H9 (cell line): Measurements from ENCODE around the gene TMEM9. TPM values are rescaled to one million over a fixed set of nuclear protein-coding genes. Genes with fewer than 3 reads are reported as not detected.
A peak's percentile ranks its signal among the peaks of the same experiment; 100 is the strongest.

Source experiments
- DNase-seq: peaks from one replicate; pipeline ENCODE4 v3.0.0-alpha.2; 2017
- H2AFZ ChIP-seq: one replicate; pipeline ENCODE4 v1.6.1; 2013; ENCODE audit warnings: mild to moderate bottlenecking, low read length, control low read depth, moderate library complexity
- H2AK5ac ChIP-seq: 2 replicates; pipeline ENCODE4 v1.6.1; 2013; ENCODE audit warnings: low read length, control low read depth, mixed read lengths; ENCODE audit not compliant: insufficient read length
- H2BK120ac ChIP-seq: one replicate; pipeline ENCODE4 v1.6.1; 2013; ENCODE audit warnings: low read depth, mild to moderate bottlenecking, low read length, control low read depth, inconsistent platforms; ENCODE audit not compliant: poor library complexity, severe bottlenecking
- H2BK12ac ChIP-seq: 2 replicates; pipeline ENCODE4 v1.6.1; 2013; ENCODE audit warnings: low read length, control low read depth, mixed read lengths, low read depth; ENCODE audit not compliant: insufficient read length
- H2BK15ac ChIP-seq: 2 replicates; pipeline ENCODE4 v1.6.1; 2013; ENCODE audit warnings: low read depth, low read length, control low read depth
- H2BK20ac ChIP-seq: one replicate; pipeline ENCODE4 v1.6.1; 2013; ENCODE audit warnings: low read depth, mild to moderate bottlenecking, low read length, control low read depth, inconsistent platforms; ENCODE audit not compliant: poor library complexity, severe bottlenecking
- H2BK5ac ChIP-seq: 2 replicates; pipeline ENCODE4 v1.6.1; 2013; ENCODE audit warnings: low read length, control low read depth, mixed read lengths; ENCODE audit not compliant: insufficient read length
- H3K14ac ChIP-seq: 2 replicates; pipeline ENCODE4 v1.6.1; 2013; ENCODE audit warnings: low read length, control low read depth; ENCODE audit not compliant: insufficient read depth
- H3K18ac ChIP-seq: 2 replicates; pipeline ENCODE4 v1.6.1; 2013; ENCODE audit warnings: low read depth, mild to moderate bottlenecking, mixed read lengths, low read length, control low read depth; ENCODE audit not compliant: insufficient read length
- H3K23ac ChIP-seq: 2 replicates; pipeline ENCODE4 v1.6.1; 2013; ENCODE audit warnings: low read length, control low read depth, mixed read lengths, low read depth; ENCODE audit not compliant: insufficient read length
- H3K23me2 ChIP-seq: 2 replicates; pipeline ENCODE4 v1.6.1; 2013; ENCODE audit warnings: low read depth, mild to moderate bottlenecking, mixed read lengths, low read length, control low read depth; ENCODE audit not compliant: insufficient read length, poor library complexity, severe bottlenecking
- H3K27ac ChIP-seq: 2 replicates; pipeline ENCODE4 v1.5.1; 2013; ENCODE audit warnings: low read length, control low read depth, mixed read lengths, low read depth; ENCODE audit not compliant: insufficient read length
- H3K27me3 ChIP-seq: 2 replicates; pipeline ENCODE4 v1.6.1; 2013; ENCODE audit warnings: low read length, control low read depth, inconsistent platforms; ENCODE audit not compliant: insufficient read depth
- H3K4ac ChIP-seq: 2 replicates; pipeline ENCODE4 v1.6.1; 2013; ENCODE audit warnings: low read depth, mild to moderate bottlenecking, control low read depth, inconsistent platforms, low read length, moderate library complexity
- H3K4me1 ChIP-seq: 2 replicates; pipeline ENCODE4 v1.6.1; 2013; ENCODE audit warnings: low read length, control low read depth, inconsistent platforms; ENCODE audit not compliant: insufficient read depth
- H3K4me2 ChIP-seq: 2 replicates; pipeline ENCODE4 v1.6.1; 2013; ENCODE audit warnings: low read length, control low read depth, mixed read lengths; ENCODE audit not compliant: insufficient read length, insufficient read depth
- H3K56ac ChIP-seq: 2 replicates; pipeline ENCODE4 v1.6.1; 2013; ENCODE audit warnings: low read depth, mild to moderate bottlenecking, mixed read lengths, low read length, control low read depth; ENCODE audit not compliant: insufficient read length
- H3K79me1 ChIP-seq: 2 replicates; pipeline ENCODE4 v1.6.1; 2013; ENCODE audit warnings: low read depth, mild to moderate bottlenecking, moderate library complexity, low read length, control low read depth, inconsistent platforms; ENCODE audit not compliant: insufficient read depth, poor library complexity, severe bottlenecking
- H3K79me2 ChIP-seq: 2 replicates; pipeline ENCODE4 v1.6.1; 2013; ENCODE audit warnings: low read length, control low read depth, inconsistent platforms; ENCODE audit not compliant: insufficient read depth
- H3K9ac ChIP-seq: 2 replicates; pipeline ENCODE4 v1.6.1; 2013; ENCODE audit warnings: low read length, control low read depth, mixed read lengths; ENCODE audit not compliant: insufficient read length; ENCODE audit errors: extremely low read depth
- H3K9me3 ChIP-seq: one replicate; pipeline ENCODE4 v1.6.1; 2013; ENCODE audit warnings: low read depth, low read length, inconsistent platforms; ENCODE audit not compliant: control insufficient read depth
- H3T11ph ChIP-seq: one replicate; pipeline ENCODE4 v1.6.1; 2013; ENCODE audit warnings: mild to moderate bottlenecking, low read length, control low read depth, inconsistent platforms
- H4K20me1 ChIP-seq: one replicate; pipeline ENCODE4 v1.6.1; 2013; ENCODE audit not compliant: control insufficient read depth, insufficient read length, insufficient read depth
- H4K5ac ChIP-seq: 2 replicates; pipeline ENCODE4 v1.6.1; 2013; ENCODE audit warnings: low read depth, mild to moderate bottlenecking, mixed read lengths, low read length, control low read depth; ENCODE audit not compliant: insufficient read length
- H4K8ac ChIP-seq: replicated peaks from 2 replicates; pipeline ENCODE4 v1.6.1; 2013; ENCODE audit warnings: low read length, control low read depth, mixed read lengths, low read depth; ENCODE audit not compliant: insufficient read length
- H4K91ac ChIP-seq: 2 replicates; pipeline ENCODE4 v1.6.1; 2013; ENCODE audit warnings: low read depth, mild to moderate bottlenecking, moderate library complexity, mixed read lengths, low read length, control low read depth; ENCODE audit not compliant: insufficient read length
- H3K27ac Mint-ChIP-seq, 3 experiments: 2 replicates in 2 of 3; 3 replicates in 1 of 3; pipeline ENCODE4 v1.8.0; 2020 to 2021; ENCODE audit warnings: mixed read lengths in 3 of 3, mild to moderate bottlenecking in 1 of 3, moderate library complexity in 1 of 3
- H3K27me3 Mint-ChIP-seq: 2 replicates; pipeline ENCODE4 v1.8.0; 2021; ENCODE audit warnings: low read depth, mild to moderate bottlenecking, moderate library complexity, mixed read lengths
- H3K36me3 Mint-ChIP-seq, 3 experiments: 2 replicates in 2 of 3; 3 replicates in 1 of 3; pipeline ENCODE4 v1.8.0; 2020 to 2021; ENCODE audit warnings: low read depth in 3 of 3, mixed read lengths in 3 of 3; ENCODE audit not compliant: insufficient read depth in 1 of 3
- H3K4me1 Mint-ChIP-seq, 2 experiments: 2 replicates each; pipeline ENCODE4 v1.8.0; 2020; ENCODE audit warnings: mixed read lengths in 2 of 2
- H3K4me3 Mint-ChIP-seq, 2 experiments: 2 replicates in 1 of 2; 3 replicates in 1 of 2; pipeline ENCODE4 v1.8.0; 2020 to 2021; ENCODE audit warnings: mild to moderate bottlenecking in 2 of 2, mixed read lengths in 2 of 2, moderate library complexity in 1 of 2
- H3K9me3 Mint-ChIP-seq, 2 experiments: 2 replicates in 1 of 2; 3 replicates in 1 of 2; pipeline ENCODE4 v1.8.0; 2020; ENCODE audit warnings: mild to moderate bottlenecking in 2 of 2, mixed read lengths in 2 of 2, moderate library complexity in 1 of 2
- CTCF ChIP-seq: fragments of 200-600 bp; sonication (generic); conservative IDR thresholded peaks from 3 replicates; pipeline ENCODE4 v1.8.0; 2021; ENCODE audit warnings: antibody characterized with exemption, mild to moderate bottlenecking
- WGBS: extraction: QIAGEN DNeasy Blood & Tissue Kit; methylation state at CpG from one replicate; pipeline ENCODE4 v1.1.7; 2013; ENCODE audit warnings: missing lambda C conversion rate, low lambda C conversion rate, mixed read lengths; ENCODE audit not compliant: insufficient read length; ENCODE audit errors: extremely low coverage; 5-methylcytosine and 5-hydroxymethylcytosine counted together
- total RNA-seq: library from RNA; stranded (reverse); gene quantifications from 2 replicates; pipeline ENCODE4 v1.2.1, GENCODE V29; 2021

Gene TMEM9
- total RNA-seq, 1 experiment from 2014 or later: 93.4 TPM

- TF ChIP-seq CTCF: no peak
- Histone ChIP-seq H3K14ac (no peak overlapping the region), H3K4me2 (no peak overlapping the region), H3K9me3 (no peaks in the 10 kb centered on the region), H2BK5ac (no peak overlapping the region), H3K27me3 (no peaks in the 10 kb centered on the region), H3K18ac (no peak overlapping the region), H3K23ac (no peak overlapping the region), H3K4me1 (no peaks in the 10 kb centered on the region), H4K8ac (no peak overlapping the region), H3K9ac (no peak overlapping the region), H4K91ac (no peak overlapping the region), H4K20me1 (no peaks in the 10 kb centered on the region), H3K79me2 (no peaks in the 10 kb centered on the region), H2BK12ac (no peak overlapping the region), H2AFZ (no peak overlapping the region), H3K23me2 (peaks cover 8% of the 10 kb centered on the region), H3K4ac (no peak overlapping the region), H2AK5ac (no peak overlapping the region), H2BK120ac (no peak overlapping the region), H3K79me1 (no peaks in the 10 kb centered on the region), H2BK20ac (no peak overlapping the region), H3K27ac (no peak overlapping the region), H2BK15ac (no peak overlapping the region), H4K5ac (no peak overlapping the region), H3T11ph (no peak overlapping the region), H3K56ac (no peak overlapping the region)
- Mint-ChIP-seq H3K27ac (peak overlapping the region in 1 of 3 experiments; percentile 70; a peak in 1 of 7 replicates), H3K4me3 (no peak overlapping the region), H3K9me3 (peaks cover 4 to 5% of the 10 kb centered on the region in 2 experiments), H3K4me1 (peaks cover 28 to 32% of the 10 kb centered on the region in 2 experiments), H3K27me3 (peaks cover 30% of the 10 kb centered on the region), H3K36me3 (peaks cover 0 to 5% (median under 1%) of the 10 kb centered on the region in 3 experiments; a peak in 4 of 7 replicates)
- no CpG with 5 or more reads among the region's 1 CpG for WGBS
- no peak for DNase-seq
Measured at GRCh38 chr1:201173736-201174135, 19.5 kb upstream of the TMEM9 start.
